ENCODE measurements around the gene BAZ1B.

DNA sequence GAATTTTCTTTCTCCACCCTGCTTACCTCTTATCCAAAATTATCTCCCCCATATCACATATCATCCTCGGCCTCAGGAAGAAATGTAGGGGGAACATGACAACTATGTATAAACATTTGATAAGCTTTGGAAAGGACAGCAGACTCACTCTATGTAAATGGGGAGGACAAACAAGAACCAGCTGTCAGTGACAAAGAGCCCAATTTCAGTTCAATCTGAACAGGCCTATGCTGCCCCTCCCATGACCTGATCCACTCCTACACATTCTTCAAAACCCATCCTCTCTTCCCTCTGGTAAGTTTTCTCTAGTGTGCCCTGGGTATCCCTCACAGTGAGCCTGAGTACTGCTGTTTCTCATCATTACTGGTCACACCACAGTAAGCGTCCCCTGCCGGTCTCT lies 67.7 kb downstream of the BAZ1B start:
- TF ChIP-seq, protein P1, sequence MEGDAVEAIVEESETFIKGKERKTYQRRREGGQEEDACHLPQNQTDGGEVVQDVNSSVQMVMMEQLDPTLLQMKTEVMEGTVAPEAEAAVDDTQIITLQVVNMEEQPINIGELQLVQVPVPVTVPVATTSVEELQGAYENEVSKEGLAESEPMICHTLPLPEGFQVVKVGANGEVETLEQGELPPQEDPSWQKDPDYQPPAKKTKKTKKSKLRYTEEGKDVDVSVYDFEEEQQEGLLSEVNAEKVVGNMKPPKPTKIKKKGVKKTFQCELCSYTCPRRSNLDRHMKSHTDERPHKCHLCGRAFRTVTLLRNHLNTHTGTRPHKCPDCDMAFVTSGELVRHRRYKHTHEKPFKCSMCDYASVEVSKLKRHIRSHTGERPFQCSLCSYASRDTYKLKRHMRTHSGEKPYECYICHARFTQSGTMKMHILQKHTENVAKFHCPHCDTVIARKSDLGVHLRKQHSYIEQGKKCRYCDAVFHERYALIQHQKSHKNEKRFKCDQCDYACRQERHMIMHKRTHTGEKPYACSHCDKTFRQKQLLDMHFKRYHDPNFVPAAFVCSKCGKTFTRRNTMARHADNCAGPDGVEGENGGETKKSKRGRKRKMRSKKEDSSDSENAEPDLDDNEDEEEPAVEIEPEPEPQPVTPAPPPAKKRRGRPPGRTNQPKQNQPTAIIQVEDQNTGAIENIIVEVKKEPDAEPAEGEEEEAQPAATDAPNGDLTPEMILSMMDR (IDR thresholded peaks at IDR 0.05; ENCODE audit: low read length) = no peak
- no peak for TF ChIP-seq EZH2 (IDR thresholded peaks at IDR 0.05; ENCODE audit: borderline replicate concordance, low read length)

All from OCI-LY1 (cell line).